GM12878 (cell line): ENCODE data around the gene UTP14C.

Source experiments
- CTCF ChIP-seq, 3 experiments: IDR thresholded peaks in 2 of 3; conservative IDR thresholded peaks in 1 of 3; 2 replicates each; pipeline ENCODE4 v1.5.1; 2011; ENCODE audit warnings: low read depth in 3 of 3, low read length in 3 of 3, mild to moderate bottlenecking in 3 of 3, control low read depth in 2 of 3, moderate library complexity in 2 of 3, inconsistent platforms in 1 of 3, mixed read lengths in 1 of 3; ENCODE audit not compliant: control insufficient read depth in 2 of 3, insufficient read depth in 1 of 3; ENCODE audit errors: extremely low read depth in 1 of 3
- MAX ChIP-seq: IDR thresholded peaks from 2 replicates; pipeline ENCODE4 v1.6.1; 2012; ENCODE audit warnings: low read depth, low read length, improper control_type of control experiment
- MXI1 ChIP-seq: fragments of 150-350 bp; IDR thresholded peaks from 2 replicates; pipeline ENCODE4 v1.6.1; 2011; ENCODE audit warnings: low read depth, mild to moderate bottlenecking, inconsistent platforms, low read length, improper control_type of control experiment
- NFYB ChIP-seq: IDR thresholded peaks from 2 replicates; pipeline ENCODE4 v1.6.1; 2011; ENCODE audit warnings: low read depth, mild to moderate bottlenecking, low read length, improper control_type of control experiment, moderate library complexity; ENCODE audit not compliant: insufficient read depth
- RUNX3 ChIP-seq: IDR thresholded peaks from 2 replicates; pipeline ENCODE4 v1.6.1; 2012; ENCODE audit warnings: low read length, inconsistent platforms
- ZBED1 ChIP-seq: IDR thresholded peaks from 2 replicates; pipeline ENCODE4 v1.6.1; 2016; ENCODE audit warnings: borderline replicate concordance
- ZNF274 ChIP-seq: IDR thresholded peaks from one replicate; pipeline ENCODE4 v1.8.0; 2011; ENCODE audit not compliant: insufficient read length, insufficient read depth

- TF ChIP-seq ZNF274 (no peak), MAX (no peak), MXI1 (no peak), ZBED1 (no peak), RUNX3 (no peak), NFYB (no peak), CTCF (IDR thresholded peaks at IDR 0.05 in 2 of 3, conservative IDR thresholded peaks at IDR 0.05 in 1 of 3; ENCODE audit: control insufficient read depth in 2 of 3, extremely low read depth in 1 of 3, insufficient read depth in 1 of 3, low read depth in 3 of 3, low read length in 3 of 3) (no peak)
Measured at GRCh38 chr13:52025475-52026245, 1.2 kb downstream of the UTP14C start.
